ENCODE results near the gene ANP32A.

Gene ANP32A

DNA sequence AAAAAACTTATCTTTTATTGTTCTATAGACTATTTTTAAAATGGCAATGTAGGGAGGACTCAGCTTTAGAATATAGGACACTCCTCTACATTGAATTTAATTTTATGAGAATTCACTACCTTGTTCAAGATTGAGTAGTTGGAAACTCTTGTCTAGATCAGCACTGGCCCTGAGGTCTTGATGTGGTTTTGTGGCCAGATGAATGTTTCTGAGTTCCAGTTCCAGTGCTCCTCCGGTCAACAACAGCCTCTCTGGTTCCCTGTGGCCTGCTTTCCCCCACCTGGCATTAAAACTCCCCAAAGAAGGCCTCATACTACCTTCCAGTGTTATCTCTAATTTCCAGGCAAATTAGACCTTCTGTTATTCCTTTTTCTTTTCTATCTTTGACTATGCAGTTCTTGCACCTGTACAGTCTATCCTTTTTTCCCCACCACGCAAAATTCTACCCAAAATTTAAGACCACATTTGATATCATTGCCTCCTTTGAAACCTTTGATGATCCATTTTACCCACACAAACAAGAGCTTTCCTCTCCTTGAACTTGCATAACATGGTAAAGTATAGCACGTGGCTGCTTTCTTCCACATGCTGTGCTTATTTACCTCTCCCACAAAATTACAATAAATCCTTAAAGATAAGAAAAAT is 9.6 kb upstream of the ANP32A start:
- TF ChIP-seq, protein P1, sequence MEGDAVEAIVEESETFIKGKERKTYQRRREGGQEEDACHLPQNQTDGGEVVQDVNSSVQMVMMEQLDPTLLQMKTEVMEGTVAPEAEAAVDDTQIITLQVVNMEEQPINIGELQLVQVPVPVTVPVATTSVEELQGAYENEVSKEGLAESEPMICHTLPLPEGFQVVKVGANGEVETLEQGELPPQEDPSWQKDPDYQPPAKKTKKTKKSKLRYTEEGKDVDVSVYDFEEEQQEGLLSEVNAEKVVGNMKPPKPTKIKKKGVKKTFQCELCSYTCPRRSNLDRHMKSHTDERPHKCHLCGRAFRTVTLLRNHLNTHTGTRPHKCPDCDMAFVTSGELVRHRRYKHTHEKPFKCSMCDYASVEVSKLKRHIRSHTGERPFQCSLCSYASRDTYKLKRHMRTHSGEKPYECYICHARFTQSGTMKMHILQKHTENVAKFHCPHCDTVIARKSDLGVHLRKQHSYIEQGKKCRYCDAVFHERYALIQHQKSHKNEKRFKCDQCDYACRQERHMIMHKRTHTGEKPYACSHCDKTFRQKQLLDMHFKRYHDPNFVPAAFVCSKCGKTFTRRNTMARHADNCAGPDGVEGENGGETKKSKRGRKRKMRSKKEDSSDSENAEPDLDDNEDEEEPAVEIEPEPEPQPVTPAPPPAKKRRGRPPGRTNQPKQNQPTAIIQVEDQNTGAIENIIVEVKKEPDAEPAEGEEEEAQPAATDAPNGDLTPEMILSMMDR (conservative IDR thresholded peaks at IDR 0.05), result no peak

DNA sequence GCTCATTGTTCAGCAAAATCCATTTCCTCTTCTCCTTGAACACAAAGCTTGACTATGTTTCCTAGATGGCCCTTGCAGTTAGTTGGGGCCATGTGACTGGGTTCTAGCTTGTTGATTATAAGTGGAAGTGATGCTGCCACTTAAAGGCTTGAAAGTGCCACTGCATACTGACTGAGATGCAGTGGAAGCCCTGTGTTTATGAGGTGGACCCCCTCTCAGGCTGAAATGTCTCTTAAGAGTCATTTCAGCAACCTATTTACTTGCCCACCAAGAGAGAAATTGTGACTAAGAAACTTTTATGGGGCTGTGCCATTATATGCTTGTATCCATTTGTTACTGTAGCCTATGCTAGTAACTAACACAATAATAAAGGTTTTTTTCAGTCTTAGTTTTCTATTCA is 8.4 kb upstream of the ANP32A start:
- no peak overlapping the region for H3K27ac ChIP-seq
- TF ChIP-seq, protein P1 (conservative IDR thresholded peaks at IDR 0.05), result peak; percentile 65

More for the DNA sequence above, 9.6 kb upstream of the ANP32A start:
- no peak overlapping the region for H3K27ac ChIP-seq

DNA sequence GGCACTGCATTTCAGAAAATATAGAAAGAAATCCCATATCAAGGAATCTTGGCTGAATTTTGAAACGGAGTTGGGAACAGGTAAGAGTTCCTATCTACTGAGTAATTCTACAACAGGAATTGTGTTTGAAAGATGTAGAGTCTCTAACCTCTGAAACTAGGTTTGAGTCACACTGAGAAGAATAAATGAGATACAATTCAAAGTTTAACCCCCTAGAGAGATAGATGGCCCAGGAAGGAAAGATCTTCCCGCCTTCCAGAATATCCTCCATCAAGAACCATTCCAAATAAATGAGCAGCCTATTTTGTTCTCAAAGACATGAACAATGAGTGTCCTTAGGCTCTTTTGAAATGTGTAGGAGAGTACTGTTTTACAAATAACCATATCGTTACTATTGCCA is 2.9 kb upstream of the ANP32A start:
- TF ChIP-seq, protein P1 (conservative IDR thresholded peaks at IDR 0.05), result no peak
- H3K27ac ChIP-seq, result peak overlapping the region; percentile 100; the same call in 1 of the 2 replicates

DNA sequence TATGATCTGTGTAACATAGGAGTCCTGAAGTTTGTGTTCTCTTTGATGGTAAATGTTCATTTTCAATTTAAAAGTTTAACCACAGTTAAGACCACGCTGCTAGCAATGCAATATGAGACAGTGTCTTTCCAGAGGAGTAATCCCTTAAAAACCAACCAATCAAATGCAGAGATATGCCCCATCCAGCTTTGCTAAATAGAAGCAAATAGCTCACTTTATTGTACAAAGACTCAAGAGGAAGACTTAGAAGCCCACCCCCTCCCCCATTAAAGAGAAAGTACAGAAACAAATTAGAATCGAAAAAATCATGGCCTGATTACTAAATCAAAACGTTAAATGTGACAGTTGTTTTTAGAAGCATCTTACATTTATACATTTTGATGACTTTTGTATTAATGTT is 2.1 kb upstream of the ANP32A start:
- TF ChIP-seq, protein P1 (conservative IDR thresholded peaks at IDR 0.05), result no peak
- H3K27ac ChIP-seq, result peak overlapping the region; percentile 100

DNA sequence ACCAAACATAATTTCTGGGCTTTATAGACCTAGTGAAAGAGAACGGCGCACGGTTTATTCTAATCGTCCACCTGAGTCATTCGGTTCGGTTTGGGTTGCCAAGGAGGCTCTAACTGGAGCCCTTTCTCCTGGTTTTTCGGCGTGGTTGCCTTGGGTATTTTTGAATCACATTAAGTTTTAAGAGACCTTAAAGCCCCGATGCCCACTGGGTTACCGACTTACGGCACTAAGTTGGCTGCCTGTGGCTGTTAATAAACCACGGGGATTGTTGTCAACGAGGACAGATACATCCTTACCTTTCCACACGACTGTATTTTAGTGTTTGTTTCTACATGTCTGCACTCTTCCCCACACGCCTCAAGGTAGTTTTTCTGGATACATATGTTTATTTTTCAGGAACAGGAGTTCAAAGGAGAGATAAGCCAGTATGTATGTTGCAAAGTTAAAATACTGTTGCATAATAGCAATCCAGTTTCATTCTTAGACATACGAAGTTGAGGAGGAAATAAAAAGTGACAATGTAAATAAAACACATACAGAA is 1.2 kb upstream of the ANP32A start:
- peak overlapping the region; percentile 100 for H3K27ac ChIP-seq
- TF ChIP-seq, protein P1 (conservative IDR thresholded peaks at IDR 0.05), result no peak

DNA sequence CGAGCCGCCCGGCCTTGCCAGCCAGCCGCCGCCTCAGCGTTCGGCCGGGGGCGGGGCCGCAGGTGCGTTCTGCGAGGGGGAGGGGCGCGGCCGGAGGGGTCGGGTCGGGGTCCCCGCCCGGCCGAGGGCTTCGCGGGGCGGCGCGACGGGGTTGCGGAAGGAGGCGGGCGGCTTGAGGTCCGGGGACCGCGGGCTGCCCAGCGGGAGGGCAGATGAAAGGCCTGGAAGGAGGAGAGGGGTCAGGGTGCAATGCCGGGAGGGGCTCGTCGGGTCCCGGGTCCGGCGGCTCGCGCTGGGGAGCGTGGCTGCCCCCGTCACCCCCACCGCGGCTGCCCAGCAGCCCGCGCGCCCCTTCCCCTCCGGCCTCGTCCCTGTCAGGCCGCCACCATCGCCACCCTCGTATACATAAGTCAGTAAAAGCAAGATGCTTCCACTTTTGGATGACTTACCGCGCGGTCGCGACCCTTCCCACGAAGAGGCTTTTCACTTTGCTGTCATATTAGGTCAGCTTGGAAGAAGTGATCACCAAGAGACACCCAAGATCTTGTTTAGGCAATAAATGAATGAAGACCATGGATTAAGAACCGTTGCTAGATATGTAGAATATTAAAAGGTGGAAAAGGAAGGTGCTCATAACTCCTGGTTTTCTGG is 620 bp upstream of the ANP32A start:
- TF ChIP-seq, protein P1 (conservative IDR thresholded peaks at IDR 0.05), result no peak
- H3K27ac ChIP-seq, result peak overlapping the region; percentile 100

DNA sequence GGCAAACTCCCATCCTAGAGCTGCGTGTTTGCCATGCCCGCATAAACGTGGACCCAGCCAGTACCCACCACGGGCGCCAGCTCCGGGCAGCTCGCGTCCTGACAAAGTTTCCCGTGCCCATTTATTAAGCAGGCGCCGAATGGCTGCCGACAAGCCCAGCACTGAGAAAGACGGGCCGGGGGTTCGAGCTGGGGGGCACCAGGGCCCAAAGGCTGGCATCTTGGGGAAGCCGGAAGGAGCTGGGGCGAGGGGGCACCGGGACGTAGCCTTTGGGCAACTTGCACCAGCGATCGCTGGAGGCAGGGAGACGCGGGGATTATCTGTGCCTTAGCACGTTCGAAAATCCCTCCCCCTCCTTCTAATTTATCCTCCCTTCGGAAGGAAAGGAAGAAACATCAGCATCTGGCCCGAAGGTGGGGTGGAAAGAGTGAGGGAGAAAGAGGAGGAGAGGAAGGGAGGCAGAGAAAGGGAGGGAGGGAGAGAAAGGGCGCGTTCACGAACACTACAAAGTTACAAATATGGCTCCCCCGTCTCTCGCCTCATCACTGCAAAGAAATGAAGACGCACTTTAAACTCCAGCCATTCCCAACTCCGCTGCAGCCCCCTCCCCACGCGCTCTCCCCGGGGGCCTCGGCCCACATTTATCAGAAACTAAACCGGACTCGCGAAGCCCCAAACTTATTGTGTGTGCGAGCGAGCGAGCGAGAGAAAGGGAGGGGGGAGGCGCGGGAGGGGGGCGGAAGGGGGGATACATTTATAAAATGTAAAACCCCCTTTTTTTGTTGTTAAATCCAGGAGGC is 1.0 kb downstream of the ANP32A start:
- TF ChIP-seq, protein P1 (conservative IDR thresholded peaks at IDR 0.05), result no peak
- H3K27ac ChIP-seq, result peak overlapping the region; percentile 100
